Endothelial cell of umbilical vein (primary cell): Measurements from ENCODE around the gene OR13F1. TPM values are rescaled to one million over a fixed set of nuclear protein-coding genes. Genes with fewer than 3 reads are reported as not detected.

Experiments used
- BruUV-seq: library from RNA; stranded (reverse); fragments of 400-500 nt; replicated peaks from 2 replicates; lab custom pipeline; 2021; lab: Mats Ljungman, UMichigan
- CTCF ChIA-PET: fragments of 300-600, 350-600 bp; sonication (Branson Sonifier 250); formaldehyde crosslinking; loops from one replicate; lab custom pipeline; 2021; ENCODE audit warnings: antibody characterized with exemption, inconsistent platforms; lab: Charles Lee
- POLR2A ChIA-PET: fragments of 300-600, 350-600 bp; sonication (Branson Sonifier 250); formaldehyde crosslinking; loops from one replicate; lab custom pipeline; 2021; ENCODE audit warnings: antibody characterized with exemption, inconsistent platforms; lab: Charles Lee
- DNase-seq: peaks from one replicate; pipeline ENCODE4 v3.0.0-alpha.2; 2011; ENCODE audit warnings: low read depth, low spot score
- FAIRE-seq: peaks from 2 replicates; lab custom pipeline; 2011; peaks lifted over from hg19 to GRCh38; lab: Jason Lieb, UNC
- H2AFZ ChIP-seq: 2 replicates; pipeline ENCODE4 v1.6.0; 2012; ENCODE audit warnings: low read depth, low read length, control low read depth, inconsistent platforms
- H3K27ac ChIP-seq: 2 replicates; pipeline ENCODE4 v1.5.1; 2011; ENCODE audit warnings: low read depth, mild to moderate bottlenecking, control low read depth, low read length, moderate library complexity; ENCODE audit not compliant: insufficient read depth
- H3K27me3 ChIP-seq, 2 experiments: 2 replicates each; pipeline versions ENCODE4 v1.6.0 to v1.6.1; 2011; ENCODE audit warnings: low read length in 2 of 2, mixed read lengths in 1 of 2; ENCODE audit not compliant: control insufficient read depth in 2 of 2, insufficient read depth in 2 of 2
- H3K36me3 ChIP-seq, 2 experiments: 2 replicates in 1 of 2; 3 replicates in 1 of 2; pipeline ENCODE4 v1.5.1; 2011; ENCODE audit warnings: low read length in 2 of 2, mild to moderate bottlenecking in 1 of 2, moderate library complexity in 1 of 2; ENCODE audit not compliant: control insufficient read depth in 2 of 2, insufficient read depth in 2 of 2; ENCODE audit errors: extremely low read depth in 1 of 2
- H3K4me1 ChIP-seq: 3 replicates; pipeline ENCODE4 v1.5.1; 2011; ENCODE audit warnings: mild to moderate bottlenecking, low read length; ENCODE audit not compliant: control insufficient read depth, insufficient read depth; ENCODE audit errors: extremely low read depth
- H3K4me2 ChIP-seq: 2 replicates; pipeline ENCODE4 v1.6.1; 2011; ENCODE audit warnings: low read length, control low read depth, mixed read lengths; ENCODE audit not compliant: insufficient read depth
- H3K4me3 ChIP-seq, 3 experiments: fragments of 200-600 bp in 1 of 3; sonication (generic), shearing (Covaris generic) in 1 of 3; replicated peaks in 1 of 3; 2 replicates each; pipeline ENCODE4 v1.5.1; 2011 to 2016; ENCODE audit warnings: control low read depth in 3 of 3, low read length in 3 of 3, mild to moderate bottlenecking in 2 of 3, inconsistent platforms in 1 of 3, low read depth in 1 of 3, moderate library complexity in 1 of 3; ENCODE audit not compliant: insufficient read depth in 1 of 3
- H3K79me2 ChIP-seq: 2 replicates; pipeline ENCODE4 v1.6.0; 2012; ENCODE audit warnings: low read length, inconsistent platforms; ENCODE audit not compliant: control insufficient read depth, insufficient read depth
- H3K9ac ChIP-seq: replicated peaks from 2 replicates; pipeline ENCODE3; 2011; ENCODE audit warnings: low read length, control low read depth; ENCODE audit not compliant: insufficient read depth; ENCODE audit errors: extremely low read depth
- H3K9me1 ChIP-seq: replicated peaks from 3 replicates; pipeline ENCODE4 v1.6.0; 2011; ENCODE audit warnings: mild to moderate bottlenecking, low read length; ENCODE audit not compliant: control insufficient read depth, insufficient read depth; ENCODE audit errors: extremely low read depth
- H3K9me3 ChIP-seq: replicated peaks from 2 replicates; pipeline ENCODE4 v1.5.1; 2012; ENCODE audit warnings: low read length, inconsistent platforms; ENCODE audit not compliant: control insufficient read depth, insufficient read depth
- H4K20me1 ChIP-seq: replicated peaks from 2 replicates; pipeline ENCODE3; 2011; ENCODE audit warnings: mild to moderate bottlenecking, low read length; ENCODE audit not compliant: control insufficient read depth, insufficient read depth; ENCODE audit errors: extremely low read depth
- CTCF ChIP-seq, 2 donors: IDR thresholded peaks; 1 replicate in 1 of 2; 2 replicates in 1 of 2; pipeline ENCODE4 v1.5.1; 2011; ENCODE audit warnings: low read length in 2 of 2, mild to moderate bottlenecking in 2 of 2, moderate library complexity in 2 of 2, control low read depth in 1 of 2, inconsistent platforms in 1 of 2, low read depth in 1 of 2; ENCODE audit not compliant: insufficient read depth in 1 of 2; ENCODE audit errors: extremely low read depth in 1 of 2
- EZH2 ChIP-seq: IDR thresholded peaks from 2 replicates; pipeline ENCODE4 v1.6.1; 2012; ENCODE audit warnings: borderline replicate concordance, low read depth, mild to moderate bottlenecking, moderate library complexity, low read length, inconsistent platforms; ENCODE audit not compliant: severe bottlenecking
- FOS ChIP-seq: IDR thresholded peaks from 2 replicates; pipeline ENCODE4 v1.6.1; 2011; ENCODE audit warnings: mild to moderate bottlenecking, low read length, moderate library complexity, borderline replicate concordance; ENCODE audit not compliant: insufficient read depth
- GATA2 ChIP-seq: IDR thresholded peaks from 2 replicates; pipeline ENCODE4 v1.7.0; 2011; ENCODE audit warnings: low read depth, mild to moderate bottlenecking, moderate library complexity, mixed read lengths, low read length; ENCODE audit not compliant: insufficient read length, insufficient read depth
- JUN ChIP-seq: IDR thresholded peaks from 2 replicates; pipeline ENCODE4 v1.6.1; 2011; ENCODE audit warnings: borderline replicate concordance, low read depth; ENCODE audit not compliant: insufficient read length, insufficient read depth
- MAX ChIP-seq: IDR thresholded peaks from 2 replicates; pipeline ENCODE4 v1.6.1; 2011; ENCODE audit not compliant: insufficient read depth, insufficient read length
- MYC ChIP-seq: IDR thresholded peaks from one replicate; pipeline ENCODE4 v1.6.1; 2011; ENCODE audit warnings: mild to moderate bottlenecking, low read depth, low read length
- POLR2A ChIP-seq: IDR thresholded peaks from 2 replicates; pipeline ENCODE4 v1.6.1; 2012; ENCODE audit warnings: low read depth, mild to moderate bottlenecking, control low read depth, low read length
- POLR2AphosphoS5 ChIP-seq: IDR thresholded peaks from 2 replicates; pipeline ENCODE4 v1.6.1; 2012; ENCODE audit warnings: low read depth, mild to moderate bottlenecking, control low read depth, low read length, moderate library complexity; ENCODE audit not compliant: insufficient read depth
- dilution Hi-C: fragments of 300-500 bp; cut with MboI; formaldehyde crosslinking; loops from one replicate; pipeline ENCODE4 v1.15.0; 2019; ENCODE audit warnings: low sequenced_read_pairs; ENCODE audit not compliant: extremely low pct_ligation_motif_present
- intact Hi-C: fragments of 100-400 bp; cut with micrococcal nuclease; formaldehyde crosslinking; loops from one replicate; pipeline ENCODE4 v1.10.0; 2022
- polyA plus RNA-seq, 4 experiments: library from polyadenylated mRNA; depleted of rRNA in 3 of 4; stranded (reverse) in 3 of 4; unstranded in 1 of 4; fragments of >200 nt; gene quantifications; 2 replicates each; pipeline versions ENCODE4 v1.2.1 to v1.2.3, GENCODE V29; 2011 to 2012; ENCODE audit warnings: missing spikeins in 1 of 4
- total RNA-seq: library from RNA; stranded (reverse); gene quantifications from 2 replicates; pipeline ENCODE4 v1.2.3, GENCODE V29; 2021

Gene OR13F1
- total and polyA plus RNA-seq, 2 donors (not counting 3 experiments of a cell fraction or from before 2014, with no cell fraction given) = not detected

GRCh38 chr9:104485014-104485413, 19.0 kb upstream of the OR13F1 start:
- intact Hi-C loops = no loop called here
- no peak for FAIRE-seq

More at GRCh38 chr9:104485014-104485413, 19.0 kb upstream of the OR13F1 start:
- Histone ChIP-seq H3K4me3 (no peak overlapping the region), H4K20me1 (no peaks in the 10 kb centered on the region), H3K27ac (no peak overlapping the region), H2AFZ (no peak overlapping the region), H3K9me3 (no peaks in the 10 kb centered on the region), H3K4me2 (no peak overlapping the region), H3K27me3 (no peaks in the 10 kb centered on the region), H3K79me2 (no peaks in the 10 kb centered on the region), H3K9ac (no peak overlapping the region), H3K9me1 (no peaks in the 10 kb centered on the region), H3K36me3 (no peaks in the 10 kb centered on the region), H3K4me1 (no peaks in the 10 kb centered on the region)
- no TSS peak for BruUV-seq
- TF ChIP-seq POLR2A = no peak
- TF ChIP-seq MAX = no peak
- no peak for TF ChIP-seq MYC
- TF ChIP-seq GATA2 = no peak
- TF ChIP-seq FOS = no peak
- TF ChIP-seq EZH2 = no peak
- TF ChIP-seq JUN = no peak
- no peak for TF ChIP-seq POLR2AphosphoS5
- TF ChIP-seq CTCF (IDR thresholded peaks at IDR 0.05; ENCODE audit: extremely low read depth in 1 of 2, insufficient read depth in 1 of 2, low read depth in 1 of 2, low read length in 2 of 2) = no peak
- dilution Hi-C loops = no loop called here
- ChIA-PET POLR2A (no interaction called here), CTCF (no interaction called here)
- DNase-seq = no peak
